HepG2 (cell line): ENCODE results near the gene DIPK1B. TPM values are rescaled to one million over a fixed set of nuclear protein-coding genes. Genes with fewer than 3 reads are reported as not detected.

Experiments
- BRCA1 ChIP-seq: sonication (generic); formaldehyde crosslinking; IDR thresholded peaks from 2 replicates; pipeline ENCODE4 v1.4.0; 2020; ENCODE audit warnings: missing genetic modification reagents
- IKZF4 ChIP-seq: sonication (generic); formaldehyde crosslinking; IDR thresholded peaks from 2 replicates; pipeline ENCODE4 v1.5.1; 2020; ENCODE audit warnings: borderline replicate concordance, mild to moderate bottlenecking, low read depth, missing genetic modification reagents; ENCODE audit errors: not compliant biosample characterization
- IRF9 ChIP-seq: sonication (generic); formaldehyde crosslinking; IDR thresholded peaks from 2 replicates; pipeline ENCODE4 v1.8.0; 2022; ENCODE audit warnings: missing genetic modification reagents, mild to moderate bottlenecking, borderline replicate concordance
- KIAA2018 ChIP-seq: sonication (generic); formaldehyde crosslinking; IDR thresholded peaks from 2 replicates; pipeline ENCODE4 v1.5.0; 2020; ENCODE audit warnings: mild to moderate bottlenecking, missing genetic modification reagents, borderline replicate concordance
- KLF16 ChIP-seq, 2 experiments: sonication (generic) in 1 of 2; formaldehyde crosslinking in 1 of 2; IDR thresholded peaks; 2 replicates each; pipeline versions ENCODE4 v1.6.1 to v1.8.0; 2016 to 2023; ENCODE audit warnings: missing genetic modification reagents in 2 of 2, missing compliant biosample characterization in 1 of 2
- RERE ChIP-seq: IDR thresholded peaks from 2 replicates; pipeline ENCODE4 v1.6.1; 2016; ENCODE audit warnings: low read depth, missing genetic modification reagents, missing compliant biosample characterization
- RFXANK ChIP-seq: IDR thresholded peaks from 2 replicates; pipeline ENCODE4 v1.6.1; 2016
- SIX1 ChIP-seq: sonication (generic); formaldehyde crosslinking; IDR thresholded peaks from 2 replicates; pipeline ENCODE4 v1.4.0; 2020; ENCODE audit warnings: missing genetic modification reagents, borderline replicate concordance
- ZNF280D ChIP-seq: sonication (generic); formaldehyde crosslinking; IDR thresholded peaks from 2 replicates; pipeline ENCODE4 v1.5.1; 2020; ENCODE audit warnings: mild to moderate bottlenecking, missing genetic modification reagents
- ZNF547 ChIP-seq: sonication (generic); formaldehyde crosslinking; IDR thresholded peaks from 2 replicates; pipeline ENCODE4 v1.5.1; 2020; ENCODE audit warnings: mild to moderate bottlenecking, missing genetic modification reagents
- polyA plus RNA-seq, 8 experiments: library from polyadenylated mRNA; depleted of rRNA in 3 of 8; stranded (reverse) in 7 of 8; unstranded in 1 of 8; fragments of >200 nt; fragmentation: Illumina TruSeq in 4 of 8; extraction: Trizol in 4 of 8; gene quantifications; 2 replicates each; pipeline versions ENCODE4 v1.2.1 to v1.2.3, GENCODE V29; 2011 to 2016; ENCODE audit warnings: low read depth in 4 of 8, missing spikeins in 1 of 8, mixed read lengths in 1 of 8; ENCODE audit not compliant: insufficient read depth in 1 of 8
- total RNA-seq, 5 experiments: library from RNA; depleted of rRNA; stranded (reverse); fragments of >200 nt; fragmentation: Illumina TruSeq; extraction: Trizol; gene quantifications; 2 replicates each; pipeline ENCODE4 v1.2.3, GENCODE V29; 2016; ENCODE audit warnings: low read depth in 1 of 5

Gene DIPK1B
- total and polyA plus RNA-seq, 2 of the 13 experiments (the other 11 are each of a cell fraction or from before 2014, with no cell fraction given): 0.18 to 3.9 TPM

GRCh38 chr9:136728080-136728547 is 15.7 kb downstream of the DIPK1B start (continued):
- no peak for TF ChIP-seq KIAA2018
- peak; percentile 72 for TF ChIP-seq IKZF4 (CRISPR knock-in tag)
- TF ChIP-seq ZNF547 (CRISPR knock-in tag): peak; percentile 94
- TF ChIP-seq RFXANK (CRISPR knock-in tag): peak; percentile 40; the same call in 1 of the 2 replicates
- TF ChIP-seq SIX1: no peak
- TF ChIP-seq KLF16 (CRISPR knock-in tag; IDR thresholded peaks at IDR 0.05): peak in 1 of 2 experiments; percentile 91; a peak in 3 of 4 replicates
- peak; percentile 79; the same call in 1 of the 2 replicates for TF ChIP-seq BRCA1 (CRISPR knock-in tag)
- no peak; the same call in 1 of the 2 replicates for TF ChIP-seq IRF9
- TF ChIP-seq RERE (CRISPR knock-in tag): 0 out of 2 replicates have a peak, but pooled peaks have one; percentile 53
- peak; percentile 27; the same call in 1 of the 2 replicates for TF ChIP-seq ZNF280D (CRISPR knock-in tag)
